ENCODE results near the gene BCL6. TPM values are rescaled to one million over a fixed set of nuclear protein-coding genes. Genes with fewer than 3 reads are reported as not detected.

The BCL6 gene
- total RNA-seq, 1 donor from 2014 or later = 24.0 TPM

GRCh38 chr3:187739094-187739560 lies 6.1 kb downstream of the BCL6 start:
- no peak for DNase-seq (ENCODE audit: low read depth)

- peak; percentile 84 for DNase-seq (ENCODE audit: low read depth)
Observed at GRCh38 chr3:187738331-187739093, 6.8 kb downstream of the BCL6 start.

- no peak for DNase-seq (ENCODE audit: low read depth)
Observed at GRCh38 chr3:187738071-187738330, 7.3 kb downstream of the BCL6 start.

- DNase-seq (ENCODE audit: low read depth) = peak; percentile 63
Observed at GRCh38 chr3:187737368-187738070, 7.7 kb downstream of the BCL6 start.

GRCh38 chr3:187737006-187737367 lies 8.3 kb downstream of the BCL6 start:
- no peak for DNase-seq (ENCODE audit: low read depth)

DNA sequence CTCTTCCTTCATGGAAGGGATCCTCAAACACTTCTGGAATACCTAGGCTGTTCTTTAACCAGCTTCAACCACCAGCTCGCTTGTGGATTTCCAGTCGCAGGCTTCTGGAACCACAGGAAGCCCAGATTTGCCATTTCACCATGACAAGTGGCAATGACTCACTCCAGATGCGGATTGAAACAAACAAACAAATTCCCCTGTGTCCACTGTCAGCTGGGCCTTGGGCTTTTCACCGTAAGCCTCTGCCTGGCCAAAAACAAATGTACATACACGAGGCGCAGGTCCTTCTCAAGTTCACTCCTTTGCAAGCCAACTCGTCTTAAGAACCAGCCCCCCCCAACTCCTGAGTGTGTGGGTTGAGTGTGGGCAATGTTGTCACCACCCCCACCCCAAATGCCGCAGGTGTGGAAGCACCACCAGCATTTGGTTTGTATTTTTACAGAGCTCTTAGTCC lies 8.8 kb downstream of the BCL6 start:
- peak; percentile 93 for DNase-seq (ENCODE audit: low read depth)

DNA sequence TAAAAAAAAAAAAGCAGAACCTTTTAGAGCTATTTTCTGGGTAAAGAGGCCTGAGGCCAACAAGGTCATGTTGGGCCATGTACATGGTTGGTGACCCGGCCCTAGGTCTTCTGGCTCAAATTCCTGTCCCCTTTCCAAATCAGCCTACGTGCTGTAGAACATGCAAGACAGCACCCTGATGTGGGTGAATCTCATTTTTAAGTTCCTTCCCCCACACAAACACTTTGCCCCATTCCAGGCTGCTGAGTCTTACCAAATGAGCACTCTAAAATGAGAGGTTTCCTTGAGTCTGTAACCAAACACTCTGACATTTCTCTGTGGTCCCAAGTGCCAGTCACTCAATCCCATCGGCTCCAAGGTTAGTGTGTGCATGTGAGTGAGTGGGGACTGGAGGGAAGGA lies 9.4 kb downstream of the BCL6 start:
- no peak for DNase-seq (ENCODE audit: low read depth)

DNA sequence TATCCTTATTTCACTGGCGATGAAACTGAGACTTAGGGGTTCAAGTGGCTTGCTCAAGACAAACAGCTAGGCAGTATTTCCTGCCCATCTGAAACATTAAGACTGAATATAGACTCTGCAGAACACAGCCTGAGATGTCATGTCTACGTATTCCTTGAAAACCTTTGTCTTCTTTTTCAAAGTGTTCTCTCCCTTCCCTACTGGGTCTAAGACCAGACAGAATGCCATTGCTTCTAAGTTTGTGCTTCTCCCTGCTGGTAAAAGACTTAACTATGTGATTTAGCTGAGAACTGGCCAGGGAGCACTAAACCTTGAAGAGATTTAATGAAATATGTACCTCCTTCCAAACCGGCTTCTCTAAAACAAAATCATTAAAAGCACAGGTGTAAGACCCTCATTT lies 9.9 kb downstream of the BCL6 start:
- no peak for DNase-seq (ENCODE audit: low read depth)

DNA sequence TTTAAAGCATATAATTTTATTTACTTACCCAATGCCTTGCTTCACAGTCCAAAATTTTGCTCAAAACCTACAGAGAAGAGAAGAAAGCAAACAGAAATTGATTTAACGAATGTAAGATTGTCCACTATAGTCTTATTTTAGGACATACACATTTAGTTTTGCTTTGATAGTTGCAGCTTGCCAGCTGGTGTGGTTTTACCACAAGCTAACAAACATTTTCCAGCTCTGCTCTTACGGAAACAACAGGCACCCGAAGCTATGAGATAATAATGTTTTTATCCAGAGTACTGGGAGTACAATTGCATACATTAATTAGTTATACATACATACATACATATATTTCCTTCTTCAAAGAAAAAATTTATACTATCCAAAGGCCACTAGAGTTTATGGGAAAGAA lies 10.4 kb downstream of the BCL6 start:
- DNase-seq (ENCODE audit: low read depth) = no peak

DNA sequence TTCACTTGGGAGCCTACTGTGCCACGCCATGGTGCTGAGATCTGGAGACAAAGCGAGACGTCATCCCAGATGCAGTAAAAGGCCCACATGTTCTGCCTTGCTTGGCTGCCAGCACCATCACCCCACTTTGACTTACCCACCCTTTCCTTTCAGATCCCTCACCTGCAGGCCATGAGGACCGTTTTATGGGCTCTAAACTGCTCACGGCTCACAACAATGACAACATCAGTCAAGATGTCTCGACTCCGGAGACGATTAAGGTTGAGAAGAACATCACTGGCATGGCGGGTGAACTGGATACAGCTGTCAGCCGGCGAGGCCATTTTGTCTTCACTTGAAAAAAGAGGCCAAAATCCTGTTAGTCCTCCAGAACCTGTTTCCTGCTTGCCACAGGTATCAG lies 11.9 kb downstream of the BCL6 start:
- no peak for DNase-seq (ENCODE audit: low read depth)

GRCh38 chr3:187729598-187729997 lies 15.7 kb downstream of the BCL6 start:
- DNase-seq (ENCODE audit: low read depth) = no peak

DNA sequence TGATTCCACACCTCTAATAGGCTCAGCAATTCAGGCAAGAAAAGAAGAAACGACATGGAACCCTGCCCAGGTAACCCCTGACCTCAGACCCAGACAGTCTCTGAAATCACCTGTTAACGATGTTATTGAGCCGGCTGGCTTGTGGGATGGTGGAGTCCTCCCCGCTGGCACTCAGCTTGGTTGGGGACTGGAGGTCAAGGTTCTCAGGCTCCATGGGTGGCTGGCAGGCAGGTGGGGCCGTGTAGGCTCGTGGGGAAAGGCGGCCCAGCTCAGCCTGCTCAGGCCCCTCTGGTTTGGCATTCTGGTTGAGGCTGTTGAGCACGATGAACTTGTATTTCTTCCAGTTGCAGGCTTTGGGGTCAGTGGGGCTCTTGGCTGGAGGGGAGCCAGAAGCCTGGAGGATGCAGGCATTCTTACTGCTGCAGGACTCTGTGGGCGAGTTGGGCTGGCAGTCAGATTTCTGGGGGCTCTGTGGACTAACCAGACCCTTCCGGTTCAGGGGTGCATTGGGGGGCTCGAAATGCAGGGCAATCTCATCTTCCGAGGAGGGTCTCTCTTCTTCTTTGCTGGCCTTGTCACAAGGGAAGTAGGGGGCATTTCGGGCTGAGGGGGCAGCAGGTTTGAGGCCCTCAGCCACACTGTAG lies 16.2 kb downstream of the BCL6 start:
- DNase-seq (ENCODE audit: low read depth) = no peak

GRCh38 chr3:187728248-187728647 lies 17.0 kb downstream of the BCL6 start:
- no peak for DNase-seq (ENCODE audit: low read depth)

DNA sequence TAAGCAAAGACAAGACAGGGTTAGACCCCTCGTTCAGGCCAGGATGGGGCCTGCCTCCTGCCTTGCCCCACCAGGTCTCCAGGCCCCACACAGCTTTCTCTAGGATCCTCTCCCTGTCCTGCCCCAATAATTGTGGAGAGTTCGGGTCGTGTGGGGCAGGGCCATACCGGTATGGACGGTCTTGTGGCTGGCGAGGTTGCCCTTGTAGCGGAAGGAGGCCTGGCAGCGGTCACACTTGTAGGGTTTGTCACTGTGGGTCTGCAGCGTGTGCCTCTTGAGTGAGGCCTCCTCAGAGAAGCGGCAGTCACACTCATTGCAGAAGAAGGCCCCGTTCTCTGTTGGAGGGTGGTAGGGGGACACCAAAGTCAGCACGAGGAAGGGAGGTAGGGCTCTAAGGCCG lies 18.7 kb downstream of the BCL6 start:
- DNase-seq (ENCODE audit: low read depth) = no peak

DNA sequence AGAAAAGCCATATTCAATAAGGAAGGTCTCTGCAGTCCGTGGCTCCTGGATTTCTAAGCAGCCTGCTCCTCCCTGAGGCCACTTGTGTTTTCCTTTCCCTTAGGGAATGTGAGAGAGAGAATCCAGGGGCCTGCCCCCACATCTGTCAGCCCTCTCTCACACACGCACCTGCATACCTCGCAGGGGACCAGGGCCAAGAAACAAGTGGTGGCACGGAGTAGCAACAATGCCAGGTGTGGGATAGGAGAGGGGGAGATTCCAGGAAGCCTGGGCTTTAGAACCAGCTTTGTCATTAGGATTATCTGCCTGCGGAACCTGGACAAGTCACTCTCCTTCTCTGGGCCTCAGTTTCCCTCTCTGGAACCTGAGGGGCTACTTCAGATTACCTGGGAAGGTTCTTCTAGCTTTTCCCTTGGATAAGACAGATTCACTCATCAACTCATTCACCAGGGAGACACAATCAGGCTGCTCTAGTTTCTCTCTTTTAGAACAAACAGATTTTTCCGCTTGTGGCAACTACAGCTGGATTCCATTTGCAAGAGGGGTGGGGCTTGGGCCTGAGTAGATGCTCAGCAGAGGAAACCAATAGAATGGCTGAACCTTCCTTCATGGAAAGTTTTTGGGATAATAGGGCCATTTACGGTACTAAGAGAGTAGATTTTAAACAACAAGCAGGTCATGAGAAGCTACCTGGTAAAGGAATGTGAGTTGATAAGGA lies 19.5 kb downstream of the BCL6 start:
- no peak for DNase-seq (ENCODE audit: low read depth)

GRCh38 chr3:187725224-187725623 lies 20.0 kb downstream of the BCL6 start:
- no peak for DNase-seq (ENCODE audit: low read depth)

GRCh38 chr3:187722206-187722612 lies 23.1 kb downstream of the BCL6 start:
- DNase-seq (ENCODE audit: low read depth) = no peak

DNA sequence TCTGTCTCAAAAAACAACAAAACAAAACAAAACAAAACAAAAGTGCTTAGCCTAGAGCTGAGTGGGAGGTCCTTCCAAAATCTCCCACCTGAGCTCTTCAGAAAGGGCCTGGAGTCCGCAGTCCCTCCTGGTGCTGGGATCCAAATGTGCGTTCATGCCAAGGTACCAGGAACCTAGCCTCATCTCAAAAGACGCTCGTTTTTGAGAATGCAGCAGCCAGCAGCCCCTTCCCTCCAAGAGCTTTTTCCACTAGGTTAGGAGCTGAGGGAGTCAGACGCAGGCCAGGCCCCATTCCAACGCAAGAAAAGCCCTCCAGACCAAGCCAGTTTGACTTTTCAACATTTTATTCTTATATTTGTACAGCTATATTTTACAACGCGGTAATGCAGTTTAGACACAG lies 24.2 kb downstream of the BCL6 start:
- DNase-seq (ENCODE audit: low read depth) = no peak

DNA sequence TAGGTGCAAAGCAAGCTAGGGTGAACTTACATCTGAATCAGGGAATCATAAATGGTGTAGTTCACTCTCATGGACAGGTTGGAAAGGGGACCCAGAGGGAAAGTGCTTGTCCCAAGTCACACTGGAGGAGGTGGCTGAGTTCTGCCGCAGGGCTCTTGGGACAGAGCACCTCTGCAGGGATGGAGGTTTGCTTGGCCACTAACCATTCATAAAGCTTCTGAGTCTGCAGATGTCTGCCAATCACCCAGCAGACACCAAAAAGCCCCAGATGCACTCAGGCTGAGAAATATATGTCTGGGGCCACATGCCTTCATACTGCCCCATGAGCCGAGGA lies 25.0 kb downstream of the BCL6 start:
- no peak for DNase-seq (ENCODE audit: low read depth)

GRCh38 chr3:187719628-187720336 lies 25.5 kb downstream of the BCL6 start:
- DNase-seq (ENCODE audit: low read depth) = no peak

- no peak for DNase-seq (ENCODE audit: low read depth)
Observed at GRCh38 chr3:187718802-187719201, 26.5 kb downstream of the BCL6 start.

- DNase-seq (ENCODE audit: low read depth) = no peak
Observed at GRCh38 chr3:187717572-187717971, 27.7 kb downstream of the BCL6 start.
